ENCODE data around the gene BARX2. TPM values are rescaled to one million over a fixed set of nuclear protein-coding genes. Genes with fewer than 3 reads are reported as not detected.

BARX2 gene
- total and polyA plus RNA-seq, 2 of the 4 experiments (the other 2 are of a cell fraction) = not detected

DNA sequence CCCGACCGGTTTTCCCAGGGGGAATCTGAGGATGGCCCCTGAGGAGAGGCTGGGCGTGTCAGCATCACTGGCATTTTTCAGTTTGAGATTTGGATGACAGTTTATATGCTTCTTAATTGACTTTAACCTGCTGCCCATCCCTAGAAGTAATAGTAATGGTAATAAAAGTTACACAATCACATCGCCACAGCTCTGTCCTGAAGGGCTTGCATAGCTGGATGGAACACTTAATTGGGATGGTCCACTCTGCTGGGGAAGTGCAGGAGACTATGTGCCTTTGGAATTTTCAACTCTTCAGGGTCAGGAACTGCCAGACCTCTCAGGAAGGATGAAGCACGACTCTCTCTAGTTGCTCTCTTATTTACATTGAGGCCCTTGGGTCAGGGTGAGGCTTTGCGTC is 16.2 kb downstream of the BARX2 start:
- Histone ChIP-seq H3K14ac (replicated peaks; ENCODE audit: low read depth, low read length) (no peak overlapping the region), H3K9ac (ENCODE audit: low read depth, low read length) (no peak overlapping the region), H4K5ac (ENCODE audit: low read depth, low read length) (no peak overlapping the region), H2AFZ (replicated peaks; ENCODE audit: low read length, poor library complexity) (no peak overlapping the region), H4K8ac (ENCODE audit: low read depth in 2 of 2, low read length in 2 of 2) (no peak overlapping the region), H3K4me2 (ENCODE audit: low read depth, low read length) (no peak overlapping the region), H2AK9ac (replicated peaks; ENCODE audit: low read depth, low read length, poor library complexity) (no peak overlapping the region), H4K20me1 (ENCODE audit: insufficient read depth, low read length) (no peaks in the 10 kb centered on the region), H3K4ac (ENCODE audit: low read depth, low read length) (no peak overlapping the region), H2BK120ac (ENCODE audit: low read depth, low read length) (no peak overlapping the region), H4K91ac (ENCODE audit: insufficient read depth, low read depth, low read length) (no peak overlapping the region), H3K4me1 (ENCODE audit: control insufficient read depth, insufficient read depth, low read length) (no peaks in the 10 kb centered on the region), H3K27ac (ENCODE audit: insufficient read depth, low read length) (no peak overlapping the region), H2AK5ac (ENCODE audit: low read depth, low read length) (no peak overlapping the region), H3K79me1 (ENCODE audit: low read depth in 1 of 2, low read length in 2 of 2) (no peaks in the 10 kb centered on the region), H3K56ac (ENCODE audit: extremely low read depth, insufficient read depth, low read length) (no peak overlapping the region), H2BK5ac (ENCODE audit: low read depth, low read length, poor library complexity, severe bottlenecking) (no peak overlapping the region), H3K9me3 (ENCODE audit: control insufficient read depth, insufficient read depth, low read length) (no peaks in the 10 kb centered on the region), H3K23ac (ENCODE audit: low read depth, low read length) (no peak overlapping the region), H3K9me1 (ENCODE audit: insufficient read depth, low read length) (no peaks in the 10 kb centered on the region), H3K36me3 (ENCODE audit: control insufficient read depth, insufficient read depth, low read length) (no peaks in the 10 kb centered on the region), H2BK20ac (ENCODE audit: low read depth, low read length) (no peak overlapping the region), H3K4me3 (ENCODE audit: insufficient read depth, low read depth, low read length) (no peak overlapping the region), H2BK15ac (ENCODE audit: low read depth, low read length) (no peak overlapping the region), H3K27me3 (ENCODE audit: control insufficient read depth, insufficient read depth, low read length) (peaks cover 2% of the 10 kb centered on the region; the same call in 1 of the 2 replicates), H3K18ac (ENCODE audit: low read depth, low read length) (no peak overlapping the region)
- ATAC-seq (ENCODE audit: low read depth) (no peak), DNase-seq (no peak)
- no peak for TF ChIP-seq SMC3 (IDR thresholded peaks at IDR 0.05; ENCODE audit: low read depth, low read length)
- no peak for TF ChIP-seq CHD1 (IDR thresholded peaks at IDR 0.05; ENCODE audit: low read depth, low read length)
- TF ChIP-seq BHLHE40 (IDR thresholded peaks at IDR 0.05; ENCODE audit: low read depth, low read length) = no peak
- no peak for TF ChIP-seq MAZ (IDR thresholded peaks at IDR 0.05; ENCODE audit: borderline replicate concordance, low read depth, low read length)
- no peak for TF ChIP-seq USF2 (IDR thresholded peaks at IDR 0.05; ENCODE audit: low read depth, low read length)
- TF ChIP-seq NFE2L2 (IDR thresholded peaks at IDR 0.05; ENCODE audit: low read depth, low read length) = no peak
- TF ChIP-seq MAFK (IDR thresholded peaks at IDR 0.05; ENCODE audit: low read depth, low read length) = no peak
- TF ChIP-seq RFX5 (IDR thresholded peaks at IDR 0.05; ENCODE audit: low read depth, low read length) = no peak
- TF ChIP-seq, protein P1, sequence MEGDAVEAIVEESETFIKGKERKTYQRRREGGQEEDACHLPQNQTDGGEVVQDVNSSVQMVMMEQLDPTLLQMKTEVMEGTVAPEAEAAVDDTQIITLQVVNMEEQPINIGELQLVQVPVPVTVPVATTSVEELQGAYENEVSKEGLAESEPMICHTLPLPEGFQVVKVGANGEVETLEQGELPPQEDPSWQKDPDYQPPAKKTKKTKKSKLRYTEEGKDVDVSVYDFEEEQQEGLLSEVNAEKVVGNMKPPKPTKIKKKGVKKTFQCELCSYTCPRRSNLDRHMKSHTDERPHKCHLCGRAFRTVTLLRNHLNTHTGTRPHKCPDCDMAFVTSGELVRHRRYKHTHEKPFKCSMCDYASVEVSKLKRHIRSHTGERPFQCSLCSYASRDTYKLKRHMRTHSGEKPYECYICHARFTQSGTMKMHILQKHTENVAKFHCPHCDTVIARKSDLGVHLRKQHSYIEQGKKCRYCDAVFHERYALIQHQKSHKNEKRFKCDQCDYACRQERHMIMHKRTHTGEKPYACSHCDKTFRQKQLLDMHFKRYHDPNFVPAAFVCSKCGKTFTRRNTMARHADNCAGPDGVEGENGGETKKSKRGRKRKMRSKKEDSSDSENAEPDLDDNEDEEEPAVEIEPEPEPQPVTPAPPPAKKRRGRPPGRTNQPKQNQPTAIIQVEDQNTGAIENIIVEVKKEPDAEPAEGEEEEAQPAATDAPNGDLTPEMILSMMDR (conservative IDR thresholded peaks at IDR 0.05; ENCODE audit: low read depth, low read length) = no peak
- TF ChIP-seq FOS (IDR thresholded peaks at IDR 0.05; ENCODE audit: low read depth, low read length) = no peak
- TF ChIP-seq RAD21 (IDR thresholded peaks at IDR 0.05; ENCODE audit: low read length) = no peak
- TF ChIP-seq POLR2A (IDR thresholded peaks at IDR 0.05; ENCODE audit: low read depth, low read length) = no peak
- no CpG with 5 or more reads among the region's 6 CpGs for WGBS, 2 experiments (ENCODE audit: extremely low coverage in 2 of 2, insufficient read length in 1 of 2)
- in situ Hi-C loops (cut with MboI; ENCODE audit: low sequenced_read_pairs) (no loop called here), dilution Hi-C loops (cut with HindIII; ENCODE audit: low sequenced_read_pairs, unreplicated experiment) (no loop called here), intact Hi-C loops (cut with micrococcal nuclease) (loop anchor here (10.0 kb wide), 1 partner anchor 293 kb away; no protein-coding TSS in a partner anchor)
- no TSS peak for BruUV-seq (replicated peaks)
- ChIA-PET POLR2A (ENCODE audit: unreplicated experiment) (no interaction called here), CTCF (no interaction called here)

Measured in IMR-90 (cell line).